Measurements from ENCODE around the gene KIAA0319L. TPM values are rescaled to one million over a fixed set of nuclear protein-coding genes. Genes with fewer than 3 reads are reported as not detected.
A peak's percentile ranks its signal among the peaks of the same experiment; 100 is the strongest.

KIAA0319L gene
- total RNA-seq, 1 experiment from 2014 or later, result 60.0 TPM

DNA sequence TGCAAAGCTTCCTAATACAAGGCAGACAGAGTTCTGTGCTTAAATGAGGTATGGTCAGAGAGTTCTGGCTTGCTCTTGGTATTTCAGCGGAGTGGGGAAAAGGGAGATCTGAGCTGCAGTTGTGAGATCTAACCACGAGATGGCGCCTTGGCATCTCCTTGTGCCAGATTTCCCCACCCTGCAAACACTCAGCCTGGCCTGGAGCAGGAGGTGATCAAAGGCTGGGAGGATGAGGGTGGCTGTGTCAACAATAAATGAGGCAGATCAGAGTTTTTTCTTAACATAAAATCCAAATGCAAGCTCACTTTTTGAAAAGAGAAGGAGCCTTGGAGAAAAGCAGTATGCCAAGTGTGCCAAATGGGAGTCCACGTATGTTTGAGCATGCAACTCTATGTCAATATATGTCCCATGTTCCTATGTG is 11.8 kb upstream of the KIAA0319L start:
- in situ Hi-C loops (cut with HindIII; ENCODE audit: low pct_unique_long_range_greater_than_20kb, low sequenced_read_pairs) (no loop called here), intact Hi-C loops (cut with micrococcal nuclease; ENCODE audit: unreplicated experiment) (loop anchor here (1.0 to 2.0 kb wide), 2 partner anchors 158 to 206 kb away; no protein-coding TSS in a partner anchor)
- BruUV-seq (replicated peaks), result no TSS peak
- H3K36me3 ChIP-seq (ENCODE audit: control insufficient read depth, insufficient read depth, low read length), result no peaks in the 10 kb centered on the region; the same call in 1 of the 2 replicates
- peaks cover 4% of the 10 kb centered on the region for H3K4me1 ChIP-seq (ENCODE audit: control insufficient read depth, insufficient read depth, low read length)
- POLR2A ChIA-PET, result no interaction called here
- H3K27me3 ChIP-seq (ENCODE audit: control insufficient read depth, insufficient read depth, low read length), result no peaks in the 10 kb centered on the region
- H3K9me3 ChIP-seq (ENCODE audit: control insufficient read depth, insufficient read depth, low read depth, low read length), result no peaks in the 10 kb centered on the region
- ATAC-seq (peak; percentile 68), DNase-seq (ENCODE audit: low read depth, low spot score) (peak; percentile 64)
- H3K27ac ChIP-seq (ENCODE audit: low read length), result no peak overlapping the region
- CTCF ChIA-PET, result interaction anchor here (0.6 to 2.0 kb wide), 6 partner anchors 11 to 158 kb away, joined by 3 to 12 read pairs (median 6); no protein-coding TSS in a partner anchor
- TF ChIP-seq CTCF (IDR thresholded peaks at IDR 0.05) (peak; percentile 92), TCF7L2 (IDR thresholded peaks at IDR 0.05; ENCODE audit: low read depth, low read length) (no peak)
- no peak overlapping the region for H3K4me3 ChIP-seq (ENCODE audit: low read depth in 2 of 2, low read length in 2 of 2)

GRCh38 chr1:35567947-35568558 is 10.8 kb upstream of the KIAA0319L start:
- Histone ChIP-seq H3K4me3 (ENCODE audit: low read depth in 2 of 2, low read length in 2 of 2) (no peak overlapping the region), H3K4me1 (ENCODE audit: control insufficient read depth, insufficient read depth, low read length) (peaks cover 4% of the 10 kb centered on the region), H3K27me3 (ENCODE audit: control insufficient read depth, insufficient read depth, low read length) (no peaks in the 10 kb centered on the region), H3K9me3 (ENCODE audit: control insufficient read depth, insufficient read depth, low read depth, low read length) (no peaks in the 10 kb centered on the region), H3K36me3 (ENCODE audit: control insufficient read depth, insufficient read depth, low read length) (no peaks in the 10 kb centered on the region; the same call in 1 of the 2 replicates), H3K27ac (ENCODE audit: low read length) (no peak overlapping the region)
- in situ Hi-C loops (cut with HindIII; ENCODE audit: low pct_unique_long_range_greater_than_20kb, low sequenced_read_pairs), result no loop called here
- ATAC-seq, result no peak
- ChIA-PET POLR2A (interaction anchor here (0.5 to 0.6 kb wide), 3 partner anchors 12 to 185 kb away, joined by 3 to 11 read pairs (median 4); no protein-coding TSS in a partner anchor), CTCF (interaction anchor here (1.1 to 2.0 kb wide), 4 partner anchors 12 to 159 kb away, joined by 4 to 12 read pairs (median 8); no protein-coding TSS in a partner anchor)
- BruUV-seq (replicated peaks), result no TSS peak
- no peak for TF ChIP-seq REST (IDR thresholded peaks at IDR 0.05; ENCODE audit: insufficient read depth in 1 of 2, low read depth in 2 of 2, low read length in 1 of 2)
- TF ChIP-seq CTCF (IDR thresholded peaks at IDR 0.05), result no peak
- no peak for TF ChIP-seq POLR2AphosphoS5 (IDR thresholded peaks at IDR 0.05; ENCODE audit: low read depth, low read length)
- no peak for TF ChIP-seq SIN3A (IDR thresholded peaks at IDR 0.05; ENCODE audit: borderline replicate concordance, insufficient read depth, low read depth, low read length)
- TF ChIP-seq TCF7L2 (IDR thresholded peaks at IDR 0.05; ENCODE audit: low read depth, low read length), result no peak
- DNase-seq (ENCODE audit: low read depth, low spot score), result no peak
- intact Hi-C loops (cut with micrococcal nuclease; ENCODE audit: unreplicated experiment), result loop anchor here (2.0 kb wide), 1 partner anchor 207 kb away; no protein-coding TSS in a partner anchor

Data from Panc1 (cell line).